ENCODE results near the gene PCSK5. TPM values are rescaled to one million over a fixed set of nuclear protein-coding genes. Genes with fewer than 3 reads are reported as not detected.

Gene PCSK5
- total RNA-seq, 2 donors from 2014 or later, result 2.5 to 3.5 TPM

GRCh38 chr9:76373784-76374474 is 483.5 kb downstream of the PCSK5 start:
- Mint-ChIP-seq H3K9me3 (no peaks in the 10 kb centered on the region), H3K27ac (no peak overlapping the region), H3K4me3 (no peak overlapping the region), H3K36me3 (ENCODE audit: low read depth) (no peaks in the 10 kb centered on the region), H3K4me1 (peaks cover 45% of the 10 kb centered on the region), H3K27me3 (ENCODE audit: insufficient read depth) (no peaks in the 10 kb centered on the region)
- Histone ChIP-seq H3K4me3 (ENCODE audit: low read length) (no peak overlapping the region), H3K36me3 (ENCODE audit: control insufficient read depth, insufficient read depth, low read length) (no peaks in the 10 kb centered on the region), H3K27ac (ENCODE audit: low read depth, low read length) (no peak overlapping the region), H3K4me1 (ENCODE audit: control insufficient read depth, insufficient read depth, low read length) (peaks cover 23% of the 10 kb centered on the region), H3K9me3 (ENCODE audit: control insufficient read depth, low read length) (no peaks in the 10 kb centered on the region), H3K9ac (ENCODE audit: extremely low read depth, low read length, poor library complexity, severe bottlenecking) (no peak overlapping the region), H3K27me3 (ENCODE audit: control insufficient read depth, insufficient read depth, low read length, poor library complexity, severe bottlenecking) (no peaks in the 10 kb centered on the region)
- 95 to 100% methylated on average over 1 to 6 of the region's 6 CpGs for WGBS, 2 experiments (ENCODE audit: insufficient coverage in 1 of 2, insufficient read length in 1 of 2)
- no peak for DNase-seq
- no peak for TF ChIP-seq CTCF (conservative IDR thresholded peaks at IDR 0.05)

- no peak for TF ChIP-seq CTCF (conservative IDR thresholded peaks at IDR 0.05)
- H3K27ac Mint-ChIP-seq, result no peak overlapping the region
- no peak overlapping the region for H3K27ac ChIP-seq (ENCODE audit: low read depth, low read length)
- H3K9me3 ChIP-seq (ENCODE audit: control insufficient read depth, low read length), result no peaks in the 10 kb centered on the region
- H3K36me3 Mint-ChIP-seq (ENCODE audit: low read depth), result no peaks in the 10 kb centered on the region
- 87 to 94% methylated on average over 9 to 10 of the region's 10 CpGs for whole genome bisulfite sequencing, 2 experiments (ENCODE audit: insufficient coverage in 1 of 2, insufficient read length in 1 of 2)
- no peaks in the 10 kb centered on the region for H3K27me3 Mint-ChIP-seq (ENCODE audit: insufficient read depth)
- DNase-seq, result peak; percentile 80
- H3K9ac ChIP-seq (ENCODE audit: extremely low read depth, low read length, poor library complexity, severe bottlenecking), result no peak overlapping the region
- H3K4me1 ChIP-seq (ENCODE audit: control insufficient read depth, insufficient read depth, low read length), result peaks cover 16% of the 10 kb centered on the region
- H3K4me1 Mint-ChIP-seq, result peaks cover 39% of the 10 kb centered on the region
- no peak overlapping the region for H3K4me3 Mint-ChIP-seq
- H3K9me3 Mint-ChIP-seq, result no peaks in the 10 kb centered on the region
- no peaks in the 10 kb centered on the region for H3K27me3 ChIP-seq (ENCODE audit: control insufficient read depth, insufficient read depth, low read length, poor library complexity, severe bottlenecking)
- no peak overlapping the region for H3K4me3 ChIP-seq (ENCODE audit: low read length)
- no peaks in the 10 kb centered on the region for H3K36me3 ChIP-seq (ENCODE audit: control insufficient read depth, insufficient read depth, low read length)
Measured at GRCh38 chr9:76374783-76375559, 484.5 kb downstream of the PCSK5 start.

- no peak overlapping the region for H3K4me3 ChIP-seq (ENCODE audit: low read length)
- Mint-ChIP-seq H3K4me3 (no peak overlapping the region), H3K4me1 (peaks cover 23% of the 10 kb centered on the region), H3K27ac (no peak overlapping the region), H3K27me3 (ENCODE audit: insufficient read depth) (no peaks in the 10 kb centered on the region), H3K9me3 (no peaks in the 10 kb centered on the region), H3K36me3 (ENCODE audit: low read depth) (peaks cover 2% of the 10 kb centered on the region)
- H3K27ac ChIP-seq (ENCODE audit: low read depth, low read length), result no peak overlapping the region
- H3K27me3 ChIP-seq (ENCODE audit: control insufficient read depth, insufficient read depth, low read length, poor library complexity, severe bottlenecking), result no peaks in the 10 kb centered on the region
- no peak overlapping the region for H3K9ac ChIP-seq (ENCODE audit: extremely low read depth, low read length, poor library complexity, severe bottlenecking)
- H3K4me1 ChIP-seq (ENCODE audit: control insufficient read depth, insufficient read depth, low read length), result peaks cover 6% of the 10 kb centered on the region
- DNase-seq, result no peak
- no peaks in the 10 kb centered on the region for H3K36me3 ChIP-seq (ENCODE audit: control insufficient read depth, insufficient read depth, low read length)
- no peak for TF ChIP-seq CTCF (conservative IDR thresholded peaks at IDR 0.05)
- no peaks in the 10 kb centered on the region for H3K9me3 ChIP-seq (ENCODE audit: control insufficient read depth, low read length)
Measured at GRCh38 chr9:76377791-76378190, 487.3 kb downstream of the PCSK5 start.

Data from endodermal cell (in vitro differentiated cells).